ENCODE results near the gene APRT. TPM values are rescaled to one million over a fixed set of nuclear protein-coding genes. Genes with fewer than 3 reads are reported as not detected.

APRT gene
- total and polyA plus RNA-seq, 2 of the 8 experiments (the other 6 are each of a cell fraction or from before 2014, with no cell fraction given), result 221 to 267 TPM

DNA sequence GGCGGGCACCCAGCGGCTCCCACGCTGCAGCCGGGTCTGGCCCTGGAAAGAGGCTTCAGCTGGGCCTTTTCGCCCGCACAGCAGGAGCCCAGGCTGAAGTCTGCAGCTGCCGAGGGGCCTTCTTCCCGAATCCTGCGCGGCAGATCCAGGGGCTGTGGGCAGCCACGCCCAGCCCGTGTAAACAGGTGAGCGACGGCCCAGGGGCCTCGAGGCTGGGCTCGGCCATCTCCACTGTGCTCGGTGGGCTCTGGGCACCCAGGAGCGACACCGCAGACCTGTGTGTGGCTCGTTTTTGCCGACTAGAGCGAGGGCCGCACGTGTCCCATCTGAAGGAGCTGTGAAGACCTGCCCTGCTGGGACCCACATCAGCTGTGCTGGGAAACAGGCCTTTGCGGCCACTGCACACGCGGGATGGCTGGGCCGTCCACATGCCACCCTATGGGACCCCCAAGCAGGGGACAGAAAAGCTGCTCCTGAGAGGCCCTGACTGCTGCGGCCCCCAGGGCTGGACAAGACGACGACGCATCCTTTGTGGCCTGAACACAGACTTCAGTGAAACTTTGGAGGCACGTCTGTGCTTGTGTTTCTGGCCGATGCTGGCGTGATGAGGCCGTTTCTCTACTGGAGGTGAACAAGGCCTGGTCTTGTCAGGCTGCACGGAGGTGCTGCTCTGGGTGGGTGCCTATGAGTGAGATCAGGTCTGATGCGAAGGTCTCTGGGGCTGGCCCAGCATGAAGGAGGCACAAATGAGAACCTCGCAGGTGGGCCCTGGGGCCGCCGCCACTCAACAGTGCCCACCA, 5.2 kb upstream of the APRT start (continued):
- TF ChIP-seq, protein P1, sequence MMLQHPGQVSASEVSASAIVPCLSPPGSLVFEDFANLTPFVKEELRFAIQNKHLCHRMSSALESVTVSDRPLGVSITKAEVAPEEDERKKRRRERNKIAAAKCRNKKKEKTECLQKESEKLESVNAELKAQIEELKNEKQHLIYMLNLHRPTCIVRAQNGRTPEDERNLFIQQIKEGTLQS (IDR thresholded peaks at IDR 0.05; ENCODE audit: insufficient read depth, low read depth, low read length), result no peak
- TF ChIP-seq JUND (IDR thresholded peaks at IDR 0.05; ENCODE audit: low read length), result no peak
- TF ChIP-seq JUN (IDR thresholded peaks at IDR 0.05; ENCODE audit: low read depth, low read length), result no peak
- no peak for TF ChIP-seq POLR2A (IDR thresholded peaks at IDR 0.05; ENCODE audit: control extremely low read depth in 1 of 2, low read depth in 2 of 2, low read length in 2 of 2)
- no peak for TF ChIP-seq SP1 (IDR thresholded peaks at IDR 0.05; ENCODE audit: low read depth, low read length)
- no peak for TF ChIP-seq SIRT6 (IDR thresholded peaks at IDR 0.05; ENCODE audit: low read length)

All from H1 (cell line).